Stimulated activated CD8-positive, alpha-beta memory T cell treated with anti-CD3 and anti-CD28 coated beads, Interleukin-15, amount 100 ng/mL, for 24 hours (primary cell): ENCODE measurements around the gene PACSIN2.

ENCODE experiments used
- DNase-seq: peaks from one replicate; pipeline ENCODE4 v3.0.0-alpha.2; 2020; ENCODE audit warnings: low read depth

The PACSIN2 gene

GRCh38 chr22:42904050-42904449 lies 110.9 kb downstream of the PACSIN2 start:
- no peak for DNase-seq

GRCh38 chr22:42902875-42903510 lies 112.0 kb downstream of the PACSIN2 start:
- DNase-seq = no peak

GRCh38 chr22:42901790-42902508 lies 113.0 kb downstream of the PACSIN2 start:
- no peak for DNase-seq

GRCh38 chr22:42897960-42898359 lies 117.0 kb downstream of the PACSIN2 start:
- DNase-seq = no peak

- DNase-seq = no peak
Measured at GRCh38 chr22:42895541-42895981, 119.4 kb downstream of the PACSIN2 start.

- no peak for DNase-seq
Measured at GRCh38 chr22:42895087-42895486, 119.9 kb downstream of the PACSIN2 start.

GRCh38 chr22:42893371-42894150 lies 121.4 kb downstream of the PACSIN2 start:
- DNase-seq = no peak

- DNase-seq = no peak
Measured at GRCh38 chr22:42892571-42893316, 122.2 kb downstream of the PACSIN2 start.

- DNase-seq = no peak
Measured at GRCh38 chr22:42892156-42892555, 122.8 kb downstream of the PACSIN2 start.

GRCh38 chr22:42891696-42892095 lies 123.3 kb downstream of the PACSIN2 start:
- DNase-seq = no peak

- DNase-seq = no peak
Measured at GRCh38 chr22:42891008-42891407, 123.9 kb downstream of the PACSIN2 start.

GRCh38 chr22:42889304-42889703 lies 125.6 kb downstream of the PACSIN2 start:
- DNase-seq = no peak

GRCh38 chr22:42887523-42888507 lies 127.1 kb downstream of the PACSIN2 start:
- DNase-seq = no peak

- no peak for DNase-seq
Measured at GRCh38 chr22:42887120-42887519, 127.8 kb downstream of the PACSIN2 start.

- DNase-seq = no peak
Measured at GRCh38 chr22:42885446-42885845, 129.5 kb downstream of the PACSIN2 start.

GRCh38 chr22:42884616-42885375 lies 130.2 kb downstream of the PACSIN2 start:
- no peak for DNase-seq

- DNase-seq = no peak
Measured at GRCh38 chr22:42883970-42884369, 131.0 kb downstream of the PACSIN2 start.

- no peak for DNase-seq
Measured at GRCh38 chr22:42883121-42883520, 131.8 kb downstream of the PACSIN2 start.

- DNase-seq = no peak
Measured at GRCh38 chr22:42881982-42882656, 132.8 kb downstream of the PACSIN2 start.

- no peak for DNase-seq
Measured at GRCh38 chr22:42881298-42881697, 133.7 kb downstream of the PACSIN2 start.
